Hepatic stellate cell (primary cell): ENCODE data around the gene CRYBA1.

Source experiments
- DNase-seq: peaks from one replicate; pipeline ENCODE4 v3.0.0; 2011; ENCODE audit warnings: low spot score

CRYBA1 gene

GRCh38 chr17:29283496-29283895 lies 36.8 kb downstream of the CRYBA1 start:
- no peak for DNase-seq

DNA sequence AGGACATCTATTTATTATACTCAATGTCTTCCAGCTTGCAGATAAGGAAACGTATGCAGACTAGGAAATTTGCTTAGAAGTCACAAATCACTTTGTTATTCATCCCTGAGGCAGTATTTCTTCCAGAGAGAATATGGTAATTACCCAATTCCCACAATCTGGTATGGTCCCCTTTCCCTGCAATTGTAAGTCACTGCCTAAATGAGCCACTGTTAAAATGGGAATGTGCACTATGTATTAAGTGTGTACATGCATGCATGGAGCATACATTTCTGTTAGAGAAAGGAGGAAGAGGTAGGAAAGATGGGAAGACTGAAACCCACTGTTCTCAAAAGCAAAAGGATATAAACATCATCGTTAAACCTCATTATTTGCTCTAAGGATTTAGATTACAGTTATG lies 37.3 kb downstream of the CRYBA1 start:
- no peak for DNase-seq

GRCh38 chr17:29289852-29290251 lies 43.2 kb downstream of the CRYBA1 start:
- DNase-seq: no peak

GRCh38 chr17:29291163-29291752 lies 44.6 kb downstream of the CRYBA1 start:
- DNase-seq: peak; percentile 51

- peak; percentile 46 for DNase-seq
These were observed 45.7 kb downstream of the CRYBA1 start for GRCh38 chr17:29292071-29292991.

DNA sequence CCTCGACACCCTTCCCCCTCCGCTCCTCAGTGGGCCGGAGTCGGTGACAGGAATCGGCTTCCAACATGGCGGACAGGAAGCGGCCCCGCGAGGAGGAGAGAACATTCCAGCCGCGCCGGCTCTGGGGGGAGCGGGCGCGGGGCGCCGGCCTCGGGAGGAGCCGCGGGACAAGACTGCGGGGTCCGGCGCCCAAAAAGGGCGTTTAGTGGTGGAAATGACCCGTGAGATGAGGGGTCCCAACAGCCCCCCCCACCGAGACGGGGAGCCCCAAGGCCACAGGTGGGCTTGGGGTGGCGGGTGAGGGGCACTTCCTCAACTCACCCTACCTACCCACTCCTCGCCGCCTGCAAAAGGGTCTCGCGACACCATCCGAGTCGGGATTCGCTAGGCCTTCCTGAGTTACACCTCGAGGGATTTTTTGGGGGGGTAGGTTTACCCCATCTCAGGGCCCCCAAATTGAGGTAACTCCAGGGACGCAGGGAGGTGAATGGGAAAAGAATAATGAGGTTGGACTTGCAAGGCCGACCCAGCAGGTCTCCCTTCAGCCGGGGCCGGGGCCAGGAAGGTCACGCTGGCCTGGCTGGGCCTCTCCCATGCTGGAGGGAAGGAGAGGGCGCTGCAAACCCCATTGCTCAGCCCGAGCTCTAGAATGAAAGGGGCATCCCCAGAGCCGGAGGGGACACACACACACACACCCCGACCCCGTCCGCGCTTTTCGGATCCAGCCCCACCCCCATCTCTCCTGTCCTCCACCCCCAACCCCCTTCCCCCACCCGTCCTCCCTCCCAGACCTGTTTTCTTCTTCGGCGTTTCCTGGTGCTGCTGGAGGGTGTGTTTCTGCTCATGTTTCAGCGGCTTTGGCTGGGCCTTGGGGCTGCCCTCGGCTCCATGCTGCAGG lies 46.6 kb downstream of the CRYBA1 start:
- DNase-seq: peak; percentile 63

DNA sequence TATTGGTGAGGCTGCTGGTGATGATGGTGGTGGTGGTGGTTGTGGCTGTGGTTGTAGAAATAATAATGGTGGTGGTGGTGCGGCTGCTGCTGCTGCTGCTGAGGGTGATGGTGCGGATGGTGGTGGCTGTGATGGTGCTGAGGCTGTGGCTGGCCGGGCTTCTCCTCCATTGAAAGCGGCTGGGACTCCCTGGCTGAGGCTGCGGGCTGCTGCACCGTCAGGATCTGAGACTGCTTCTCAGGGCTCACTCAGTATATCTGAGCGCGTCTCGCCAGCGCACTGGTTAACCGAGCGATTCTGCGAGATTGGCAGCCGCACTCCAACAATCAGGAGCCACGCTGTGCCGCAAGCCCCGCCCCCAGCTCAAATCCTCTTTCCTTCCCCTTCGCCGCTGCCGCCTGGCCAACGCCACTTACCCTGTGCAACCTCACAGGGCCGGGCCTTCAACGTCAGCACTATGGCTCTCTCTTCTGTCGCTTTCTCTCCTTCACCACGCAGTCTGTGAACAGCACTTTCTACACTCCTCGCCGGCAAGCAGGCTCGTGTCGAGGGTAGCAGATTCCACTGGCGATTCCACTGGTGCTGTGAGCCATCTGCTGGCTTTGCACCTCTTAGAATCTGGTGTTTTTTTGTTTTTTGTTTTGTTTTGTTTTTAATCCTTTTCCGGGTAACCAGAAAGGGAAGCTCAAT lies 47.4 kb downstream of the CRYBA1 start, which contains the start of gene NUFIP2:
TSS of gene NUFIP2 (minus strand) at position 259 of the 690 bp plus-strand sequence. CDS start at position 170, 89 bp downstream.
- DNase-seq: peak; percentile 98

DNA sequence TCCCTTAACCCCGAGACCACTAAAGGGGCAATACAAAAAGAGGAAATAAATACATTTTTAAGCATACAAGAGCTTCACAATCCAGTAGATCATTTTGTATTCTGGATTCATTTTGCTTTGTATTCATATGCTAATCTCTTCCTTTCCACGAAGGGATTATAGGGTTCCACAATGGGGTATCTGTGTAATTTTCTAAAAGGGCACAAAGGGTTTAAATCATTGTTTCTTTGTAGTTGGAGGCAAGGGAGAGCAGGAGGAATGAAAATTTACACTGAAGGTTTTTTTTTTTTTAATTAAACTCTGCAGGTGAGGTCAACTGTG lies 47.9 kb downstream of the CRYBA1 start:
- DNase-seq: no peak

- DNase-seq: no peak
These were observed 48.8 kb downstream of the CRYBA1 start for GRCh38 chr17:29295420-29295819.

DNA sequence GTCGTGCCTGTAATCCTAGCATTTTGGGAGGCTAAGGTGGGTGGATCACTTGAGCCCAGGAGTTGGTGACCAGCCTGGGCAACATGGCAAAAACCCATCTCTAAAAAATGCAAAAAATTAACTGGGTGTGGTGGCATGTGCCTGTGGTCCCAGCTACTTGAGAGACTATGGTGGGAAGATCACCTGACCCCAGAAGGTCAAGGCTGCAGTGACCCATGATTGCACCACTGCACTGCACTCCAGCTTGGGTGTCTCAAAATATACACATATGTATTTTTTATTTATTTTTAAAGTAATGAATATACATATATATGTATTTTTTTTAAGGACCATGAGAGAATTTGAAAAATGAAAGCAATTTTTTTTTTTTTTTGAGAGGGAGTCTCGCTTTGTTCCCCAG lies 52.4 kb downstream of the CRYBA1 start:
- DNase-seq: no peak

DNA sequence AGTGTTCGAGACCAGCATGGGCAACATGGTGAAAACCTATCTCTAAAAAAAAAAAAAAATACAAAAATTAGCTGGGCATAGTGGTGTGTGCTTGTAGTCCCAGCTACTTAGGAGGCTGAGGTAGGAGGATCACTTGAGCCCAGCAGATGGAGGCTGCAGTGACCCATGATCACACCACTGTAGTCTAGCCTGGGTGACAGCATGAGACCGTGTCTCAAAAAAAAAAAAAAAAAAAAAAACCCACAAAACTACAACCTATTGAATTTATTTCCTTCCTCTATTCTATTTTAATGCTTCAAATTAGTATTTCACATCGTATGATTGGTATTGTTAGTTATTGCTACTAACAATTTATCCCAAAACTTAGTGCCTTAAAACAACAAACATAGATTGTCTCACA lies 56.7 kb downstream of the CRYBA1 start:
- no peak for DNase-seq
